ENCODE measurements around the gene FOCAD. TPM values are rescaled to one million over a fixed set of nuclear protein-coding genes. Genes with fewer than 3 reads are reported as not detected.

Gene FOCAD
- total RNA-seq, 6 experiments from 2014 or later = 6.4 to 18.3 (median 7.8) TPM

- Histone ChIP-seq H3K9me3 (no peaks in the 10 kb centered on the region), H3K4me1 (no peaks in the 10 kb centered on the region), H3K36me3 (no peaks in the 10 kb centered on the region), H3K27me3 (no peaks in the 10 kb centered on the region), H3K27ac (no peak overlapping the region), H3K4me3 (no peak overlapping the region)
- no peak for TF ChIP-seq POLR2A (IDR thresholded peaks at IDR 0.05)
- no peak for TF ChIP-seq CTCF (IDR thresholded peaks at IDR 0.05)
- intact Hi-C loops (cut with DNase I) = no loop called here
- 66% methylated on average over 5 of the region's 8 CpGs for WGBS (ENCODE audit: insufficient coverage, low coverage, low lambda C conversion rate, missing lambda C conversion rate)
- DNase-seq (no peak), ATAC-seq (no peak)
These were observed 123.9 kb downstream of the FOCAD start for GRCh38 chr9:20808002-20808401.

GRCh38 chr9:20811872-20812271 is 127.8 kb downstream of the FOCAD start:
- H3K4me1 ChIP-seq = no peaks in the 10 kb centered on the region
- intact Hi-C loops (cut with DNase I) = no loop called here
- no peak for TF ChIP-seq POLR2A (IDR thresholded peaks at IDR 0.05)
- TF ChIP-seq CTCF (IDR thresholded peaks at IDR 0.05) = no peak
- H3K36me3 ChIP-seq = no peaks in the 10 kb centered on the region
- no peak for DNase-seq
- no peak for ATAC-seq
- no peak overlapping the region for H3K4me3 ChIP-seq
- no peaks in the 10 kb centered on the region for H3K27me3 ChIP-seq
- H3K9me3 ChIP-seq = no peaks in the 10 kb centered on the region
- no peak overlapping the region for H3K27ac ChIP-seq

GRCh38 chr9:20815923-20816703 is 132.1 kb downstream of the FOCAD start:
- TF ChIP-seq CTCF (IDR thresholded peaks at IDR 0.05) (no peak), POLR2A (IDR thresholded peaks at IDR 0.05) (no peak)
- Histone ChIP-seq H3K36me3 (no peaks in the 10 kb centered on the region), H3K4me3 (no peak overlapping the region), H3K4me1 (no peaks in the 10 kb centered on the region), H3K27me3 (no peaks in the 10 kb centered on the region), H3K27ac (no peak overlapping the region), H3K9me3 (no peaks in the 10 kb centered on the region)
- intact Hi-C loops (cut with DNase I) = no loop called here
- ATAC-seq (no peak), DNase-seq (no peak)
- 69% methylated on average over 5 of the region's 5 CpGs for WGBS (ENCODE audit: insufficient coverage, low coverage, low lambda C conversion rate, missing lambda C conversion rate)

GRCh38 chr9:20823051-20823450 is 139.0 kb downstream of the FOCAD start:
- Histone ChIP-seq H3K27me3 (no peaks in the 10 kb centered on the region), H3K27ac (no peak overlapping the region), H3K9me3 (no peaks in the 10 kb centered on the region), H3K4me1 (no peaks in the 10 kb centered on the region), H3K4me3 (no peak overlapping the region), H3K36me3 (peaks cover 0 to 3% (median 0%) of the 10 kb centered on the region in 4 donors)
- TF ChIP-seq CTCF (IDR thresholded peaks at IDR 0.05) = no peak
- no peak for TF ChIP-seq POLR2A (IDR thresholded peaks at IDR 0.05)
- DNase-seq = no peak
- intact Hi-C loops (cut with DNase I) = no loop called here
- no peak for ATAC-seq

- H3K27ac ChIP-seq = no peak overlapping the region
- no peak for ATAC-seq
- peaks cover 0 to 9% (median 0%) of the 10 kb centered on the region in 4 donors for H3K4me1 ChIP-seq
- DNase-seq = no peak
- intact Hi-C loops (cut with DNase I) = no loop called here
- no peak for TF ChIP-seq POLR2A (IDR thresholded peaks at IDR 0.05)
- no peak for TF ChIP-seq CTCF (IDR thresholded peaks at IDR 0.05)
- no peaks in the 10 kb centered on the region for H3K9me3 ChIP-seq
- 47% methylated on average over 3 of the region's 3 CpGs for WGBS (ENCODE audit: insufficient coverage, low coverage, low lambda C conversion rate, missing lambda C conversion rate)
- H3K27me3 ChIP-seq = no peaks in the 10 kb centered on the region
- H3K4me3 ChIP-seq = no peak overlapping the region
- H3K36me3 ChIP-seq = no peaks in the 10 kb centered on the region
These were observed 147.0 kb downstream of the FOCAD start for GRCh38 chr9:20831028-20831427.
